ENCODE results near the gene FMO5.

- TF ChIP-seq POLR2AphosphoS5 (IDR thresholded peaks at IDR 0.05; ENCODE audit: borderline replicate concordance, low read depth, low read length) (no peak), EZH2 (IDR thresholded peaks at IDR 0.05) (no peak), FOXP2 (optimal IDR thresholded peaks at IDR 0.05; ENCODE audit: control extremely low read depth, extremely low read length, insufficient read depth) (no peak)
Measured at GRCh38 chr1:147202576-147202975, 22.6 kb downstream of the FMO5 start.

Data from SK-N-MC (cell line).